HuH-7.5 (cell line): ENCODE data around the gene C17orf67.

ENCODE experiments used
- DNase-seq: peaks from one replicate; pipeline ENCODE4 v3.0.0; 2011; ENCODE audit warnings: low spot score

The C17orf67 gene

GRCh38 chr17:56833057-56833808 is 487 bp downstream of the C17orf67 start:
- peak; percentile 49 for DNase-seq

GRCh38 chr17:56832446-56832845 is 1.3 kb downstream of the C17orf67 start:
- no peak for DNase-seq

GRCh38 chr17:56831369-56832095 is 2.2 kb downstream of the C17orf67 start:
- DNase-seq: no peak

GRCh38 chr17:56830726-56831368 is 2.9 kb downstream of the C17orf67 start:
- DNase-seq: no peak

GRCh38 chr17:56826611-56827414 is 6.9 kb downstream of the C17orf67 start:
- no peak for DNase-seq

- DNase-seq: no peak
Observed at GRCh38 chr17:56824503-56824902, 9.2 kb downstream of the C17orf67 start.

GRCh38 chr17:56823848-56824247 is 9.9 kb downstream of the C17orf67 start:
- DNase-seq: no peak

GRCh38 chr17:56822725-56823124 is 11.0 kb downstream of the C17orf67 start:
- DNase-seq: no peak

- no peak for DNase-seq
Observed at GRCh38 chr17:56821847-56822534, 11.7 kb downstream of the C17orf67 start.

- no peak for DNase-seq
Observed at GRCh38 chr17:56820207-56820606, 13.5 kb downstream of the C17orf67 start.

- peak; percentile 79 for DNase-seq
Observed at GRCh38 chr17:56819431-56820145, 14.1 kb downstream of the C17orf67 start.

GRCh38 chr17:56819030-56819429 is 14.7 kb downstream of the C17orf67 start:
- no peak for DNase-seq

- DNase-seq: no peak
Observed at GRCh38 chr17:56817066-56817465, 16.7 kb downstream of the C17orf67 start.

GRCh38 chr17:56815711-56816110 is 18.0 kb downstream of the C17orf67 start:
- no peak for DNase-seq

GRCh38 chr17:56812901-56813388 is 20.8 kb downstream of the C17orf67 start:
- DNase-seq: no peak

- DNase-seq: no peak
Observed at GRCh38 chr17:56810891-56811775, 22.6 kb downstream of the C17orf67 start.

- DNase-seq: no peak
Observed at GRCh38 chr17:56810343-56810742, 23.4 kb downstream of the C17orf67 start.

GRCh38 chr17:56809820-56810179 is 23.9 kb downstream of the C17orf67 start:
- DNase-seq: no peak

GRCh38 chr17:56809106-56809819 is 24.5 kb downstream of the C17orf67 start:
- no peak for DNase-seq
